ENCODE data around the gene ATP6V0B. TPM values are rescaled to one million over a fixed set of nuclear protein-coding genes. Genes with fewer than 3 reads are reported as not detected.

The ATP6V0B gene
- total RNA-seq, 2 donors from 2014 or later = 183 to 270 TPM

DNA sequence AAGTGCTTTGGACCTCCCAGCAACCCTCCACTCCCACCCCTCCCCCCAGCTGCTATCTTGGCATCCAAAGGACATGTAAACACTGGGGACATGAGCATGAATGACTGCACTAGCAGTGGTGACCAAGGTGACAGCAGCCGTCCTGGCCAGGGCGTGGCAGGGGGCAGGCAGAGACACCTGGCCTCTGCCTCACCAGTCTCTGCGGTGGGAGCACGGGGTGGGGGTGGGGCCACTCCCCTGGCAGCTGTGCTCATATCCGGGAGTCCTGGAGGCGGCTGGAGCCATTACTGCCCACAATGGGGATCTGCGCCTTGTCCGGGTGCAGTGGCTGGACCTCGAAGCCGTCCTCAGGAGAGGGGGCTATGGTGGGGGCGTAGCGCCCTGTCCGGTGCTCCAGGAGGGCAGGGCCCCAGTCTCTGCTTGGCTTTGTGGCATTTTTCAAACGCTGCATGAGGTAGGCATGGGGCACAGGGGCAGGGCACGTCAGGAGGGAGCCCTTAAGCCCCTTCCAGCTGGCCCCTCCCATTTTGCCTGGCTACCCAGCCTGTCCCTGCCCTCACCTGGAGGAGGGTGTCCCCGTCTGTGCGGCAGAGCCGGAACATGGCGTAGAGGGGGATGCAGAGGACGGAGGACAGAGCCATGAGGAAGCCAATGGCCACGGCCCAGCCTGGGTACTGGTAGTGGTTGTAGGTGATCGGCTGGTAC is 22.7 kb downstream of the ATP6V0B start:
- TF ChIP-seq, protein P1, sequence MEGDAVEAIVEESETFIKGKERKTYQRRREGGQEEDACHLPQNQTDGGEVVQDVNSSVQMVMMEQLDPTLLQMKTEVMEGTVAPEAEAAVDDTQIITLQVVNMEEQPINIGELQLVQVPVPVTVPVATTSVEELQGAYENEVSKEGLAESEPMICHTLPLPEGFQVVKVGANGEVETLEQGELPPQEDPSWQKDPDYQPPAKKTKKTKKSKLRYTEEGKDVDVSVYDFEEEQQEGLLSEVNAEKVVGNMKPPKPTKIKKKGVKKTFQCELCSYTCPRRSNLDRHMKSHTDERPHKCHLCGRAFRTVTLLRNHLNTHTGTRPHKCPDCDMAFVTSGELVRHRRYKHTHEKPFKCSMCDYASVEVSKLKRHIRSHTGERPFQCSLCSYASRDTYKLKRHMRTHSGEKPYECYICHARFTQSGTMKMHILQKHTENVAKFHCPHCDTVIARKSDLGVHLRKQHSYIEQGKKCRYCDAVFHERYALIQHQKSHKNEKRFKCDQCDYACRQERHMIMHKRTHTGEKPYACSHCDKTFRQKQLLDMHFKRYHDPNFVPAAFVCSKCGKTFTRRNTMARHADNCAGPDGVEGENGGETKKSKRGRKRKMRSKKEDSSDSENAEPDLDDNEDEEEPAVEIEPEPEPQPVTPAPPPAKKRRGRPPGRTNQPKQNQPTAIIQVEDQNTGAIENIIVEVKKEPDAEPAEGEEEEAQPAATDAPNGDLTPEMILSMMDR (IDR thresholded peaks at IDR 0.05) = no peak
- Histone ChIP-seq H3K27me3 (no peaks in the 10 kb centered on the region), H3K9me3 (no peaks in the 10 kb centered on the region), H3K9ac (ENCODE audit: low read depth in 2 of 2, low read length in 2 of 2) (peak overlapping the region; percentile 29 to 60), H3K27ac (peak overlapping the region; percentile 57), H3K36me3 (no peaks in the 10 kb centered on the region), H3K4me1 (no peaks in the 10 kb centered on the region), H3K4me3 (peak overlapping the region; percentile 23)
- peak; percentile 51 for DNase-seq
- intact Hi-C loops (cut with DNase I) = no loop called here

DNA sequence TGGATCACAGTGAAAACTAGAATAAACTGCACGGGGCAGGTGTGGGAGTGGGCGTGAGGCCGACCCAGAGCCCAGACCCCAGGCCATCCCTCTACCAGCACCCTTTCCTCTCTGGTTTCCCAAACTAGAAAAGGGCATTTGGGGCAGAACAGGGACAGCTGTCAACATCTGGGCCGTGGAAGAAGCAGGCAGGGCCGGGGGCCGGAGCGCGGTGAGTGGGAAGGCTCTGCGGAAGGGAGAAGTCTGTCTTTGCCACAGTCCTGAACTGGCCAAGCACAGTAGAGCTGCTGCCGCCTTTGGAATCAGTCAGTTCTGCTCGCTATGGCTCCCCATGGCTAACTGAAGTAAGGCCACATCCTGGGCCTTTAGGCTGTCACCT is 23.2 kb downstream of the ATP6V0B start:
- Histone ChIP-seq H3K36me3 (no peaks in the 10 kb centered on the region), H3K27ac (peak overlapping the region; percentile 57), H3K4me1 (no peaks in the 10 kb centered on the region), H3K27me3 (no peaks in the 10 kb centered on the region), H3K4me3 (peak overlapping the region; percentile 23), H3K9ac (ENCODE audit: low read depth in 2 of 2, low read length in 2 of 2) (peak overlapping the region; percentile 29 to 60), H3K9me3 (no peaks in the 10 kb centered on the region)
- intact Hi-C loops (cut with DNase I) = no loop called here
- TF ChIP-seq, protein P1 (IDR thresholded peaks at IDR 0.05) = no peak
- DNase-seq = no peak

DNA sequence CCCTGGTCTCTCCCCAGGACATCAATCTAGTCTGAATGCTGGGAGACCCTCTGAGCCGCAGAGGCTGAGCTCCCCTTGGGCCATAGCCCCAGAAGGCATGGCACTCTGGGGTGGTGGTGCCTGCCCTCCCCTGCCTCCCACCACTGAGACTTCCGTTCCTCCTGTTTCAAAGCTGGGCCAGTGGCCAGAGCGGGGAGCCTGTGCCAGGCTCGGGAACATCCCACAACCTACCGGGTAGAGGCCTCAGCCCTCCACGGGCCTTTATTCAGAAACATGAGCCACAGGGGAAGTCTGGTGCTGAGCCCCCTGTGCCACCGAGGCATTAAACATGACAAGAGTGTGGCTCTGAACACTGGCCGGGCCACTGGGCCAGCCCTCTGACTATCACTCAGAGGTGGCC is 24.7 kb downstream of the ATP6V0B start:
- no peak for DNase-seq
- TF ChIP-seq, protein P1 (IDR thresholded peaks at IDR 0.05) = no peak
- Histone ChIP-seq H3K27me3 (no peaks in the 10 kb centered on the region), H3K4me1 (no peaks in the 10 kb centered on the region), H3K9ac (ENCODE audit: low read depth in 2 of 2, low read length in 2 of 2) (no peak overlapping the region), H3K36me3 (no peaks in the 10 kb centered on the region), H3K27ac (no peak overlapping the region), H3K4me3 (no peak overlapping the region), H3K9me3 (no peaks in the 10 kb centered on the region)
- intact Hi-C loops (cut with DNase I) = no loop called here

DNA sequence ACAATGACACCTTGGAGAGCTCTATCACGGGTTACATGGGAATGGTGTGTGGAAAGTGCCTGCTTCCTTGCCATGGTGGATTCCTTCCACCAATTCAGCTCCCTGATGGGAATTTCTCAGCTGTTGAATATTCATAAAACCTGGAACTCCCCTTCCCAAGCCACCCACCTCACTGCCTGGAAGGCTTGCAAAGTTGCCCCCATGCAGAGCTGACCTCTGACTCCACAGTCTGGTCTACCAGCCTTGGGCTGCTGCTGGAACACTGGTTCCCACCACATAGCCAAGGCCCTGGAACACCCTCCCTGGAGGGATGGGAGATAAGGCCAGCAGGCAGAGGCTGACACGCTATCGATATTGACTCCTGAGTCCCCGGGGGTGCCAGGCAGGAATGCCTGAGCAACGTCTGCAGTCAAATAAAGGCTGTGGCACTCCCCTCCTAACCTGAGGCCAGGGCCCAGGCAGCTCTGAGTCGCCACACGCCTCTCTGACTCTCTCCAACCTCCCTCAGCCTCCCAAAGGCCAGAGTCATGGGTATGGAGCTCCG is 25.4 kb downstream of the ATP6V0B start:
- intact Hi-C loops (cut with DNase I) = no loop called here
- Histone ChIP-seq H3K9me3 (no peaks in the 10 kb centered on the region), H3K27ac (no peak overlapping the region), H3K4me1 (no peaks in the 10 kb centered on the region), H3K9ac (ENCODE audit: low read depth in 2 of 2, low read length in 2 of 2) (no peak overlapping the region), H3K4me3 (no peak overlapping the region), H3K36me3 (no peaks in the 10 kb centered on the region), H3K27me3 (no peaks in the 10 kb centered on the region)
- TF ChIP-seq, protein P1 (IDR thresholded peaks at IDR 0.05) = no peak
- DNase-seq = no peak

DNA sequence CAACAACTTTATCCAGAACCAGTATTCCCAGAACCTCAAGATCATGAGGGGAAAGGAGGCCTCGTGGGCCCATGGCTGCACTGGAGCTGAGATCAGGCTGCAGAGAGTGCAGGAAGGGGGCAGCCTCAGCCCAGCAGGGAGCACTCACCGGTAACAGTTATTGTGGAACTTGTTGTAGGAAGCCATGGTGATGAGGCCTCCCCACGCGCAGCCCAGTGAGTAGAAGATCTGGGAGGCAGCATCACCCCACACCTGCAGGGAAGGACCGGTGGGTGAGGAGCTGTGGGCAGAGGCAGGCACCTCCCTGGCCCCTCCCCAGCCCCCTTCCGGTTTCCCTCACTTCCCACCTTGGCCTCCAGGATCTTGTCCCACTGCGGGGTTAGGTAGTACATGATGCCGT is 27.4 kb downstream of the ATP6V0B start:
- no peak overlapping the region for H3K4me3 ChIP-seq
- TF ChIP-seq, protein P1 (IDR thresholded peaks at IDR 0.05) = no peak
- H3K36me3 ChIP-seq = no peaks in the 10 kb centered on the region
- no peak overlapping the region for H3K9ac ChIP-seq (ENCODE audit: low read depth in 2 of 2, low read length in 2 of 2)
- DNase-seq = no peak
- H3K4me1 ChIP-seq = no peaks in the 10 kb centered on the region
- no peak overlapping the region for H3K27ac ChIP-seq
- intact Hi-C loops (cut with DNase I) = no loop called here
- no peaks in the 10 kb centered on the region for H3K9me3 ChIP-seq
- H3K27me3 ChIP-seq = no peaks in the 10 kb centered on the region
